CD4-positive, alpha-beta T cell treated with Interleukin-10 for 1 hour (primary cell): ENCODE data around the gene RIMS1.

ENCODE experiments used
- DNase-seq: peaks from one replicate; pipeline ENCODE4 v3.0.0-alpha.2; 2020

RIMS1 gene

GRCh38 chr6:72363844-72364740 is 477.7 kb downstream of the RIMS1 start:
- DNase-seq = no peak

GRCh38 chr6:72365773-72366172 is 479.4 kb downstream of the RIMS1 start:
- DNase-seq = no peak

GRCh38 chr6:72367439-72367838 is 481.1 kb downstream of the RIMS1 start:
- DNase-seq = no peak

- DNase-seq = no peak
Observed at GRCh38 chr6:72371473-72371872, 485.1 kb downstream of the RIMS1 start.

GRCh38 chr6:72374172-72374571 is 487.8 kb downstream of the RIMS1 start:
- no peak for DNase-seq

- no peak for DNase-seq
Observed at GRCh38 chr6:72374857-72375256, 488.5 kb downstream of the RIMS1 start.

- no peak for DNase-seq
Observed at GRCh38 chr6:72376736-72377135, 490.4 kb downstream of the RIMS1 start.

GRCh38 chr6:72381076-72381475 is 494.7 kb downstream of the RIMS1 start:
- DNase-seq = no peak

GRCh38 chr6:72382602-72383529 is 496.5 kb downstream of the RIMS1 start:
- no peak for DNase-seq

GRCh38 chr6:72386324-72386723 is 500.0 kb downstream of the RIMS1 start:
- DNase-seq = no peak

- DNase-seq = no peak
Observed at GRCh38 chr6:72389698-72390097, 503.3 kb downstream of the RIMS1 start.

- no peak for DNase-seq
Observed at GRCh38 chr6:72390548-72390947, 504.2 kb downstream of the RIMS1 start.

- DNase-seq = no peak
Observed at GRCh38 chr6:72401865-72402264, 515.5 kb downstream of the RIMS1 start.

- no peak for DNase-seq
Observed at GRCh38 chr6:72403413-72403812, 517.1 kb downstream of the RIMS1 start.

GRCh38 chr6:72406517-72406916 is 520.2 kb downstream of the RIMS1 start:
- no peak for DNase-seq

- DNase-seq = no peak
Observed at GRCh38 chr6:72410769-72411168, 524.4 kb downstream of the RIMS1 start.

GRCh38 chr6:72411872-72412708 is 525.7 kb downstream of the RIMS1 start:
- peak; percentile 85 for DNase-seq

- no peak for DNase-seq
Observed at GRCh38 chr6:72412709-72413044, 526.3 kb downstream of the RIMS1 start.

- no peak for DNase-seq
Observed at GRCh38 chr6:72413884-72414283, 527.5 kb downstream of the RIMS1 start.

GRCh38 chr6:72414657-72415056 is 528.3 kb downstream of the RIMS1 start:
- no peak for DNase-seq

GRCh38 chr6:72416744-72417465 is 530.6 kb downstream of the RIMS1 start:
- DNase-seq = no peak

- DNase-seq = no peak
Observed at GRCh38 chr6:72417759-72418158, 531.4 kb downstream of the RIMS1 start.
